ENCODE measurements around the gene PCDHA1. TPM values are rescaled to one million over a fixed set of nuclear protein-coding genes. Genes with fewer than 3 reads are reported as not detected.

Gene PCDHA1
- total RNA-seq, 2 donors from 2014 or later = 0.13 TPM; not detected in 1

GRCh38 chr5:141051521-141051866 lies 265.6 kb downstream of the PCDHA1 start:
- Histone ChIP-seq H3K4me1 (no peaks in the 10 kb centered on the region), H3K9ac (ENCODE audit: low read depth in 2 of 2, low read length in 2 of 2) (no peak overlapping the region), H3K36me3 (no peaks in the 10 kb centered on the region), H3K27ac (no peak overlapping the region), H3K9me3 (no peaks in the 10 kb centered on the region), H3K4me3 (no peak overlapping the region), H3K27me3 (no peaks in the 10 kb centered on the region)
- intact Hi-C loops (cut with DNase I) = no loop called here
- no peak for TF ChIP-seq CTCF (IDR thresholded peaks at IDR 0.05)
- no peak for DNase-seq

Other genes starting within 250 kb of the PCDHA1 start
- gene EIF4EBP3, start 238.5 kb upstream of the PCDHA1 start, total RNA-seq = 10 to 100 TPM; 13.5 to 13.8 TPM
- 10 to 100 TPM; 24.5 to 34.1 TPM for gene SRA1, start 228.7 kb upstream of the PCDHA1 start, total RNA-seq
- 10 to 100 TPM; 11.0 to 17.0 TPM for gene APBB3, start 221.5 kb upstream of the PCDHA1 start, total RNA-seq
- gene SLC35A4, start 221.3 kb upstream of the PCDHA1 start, total RNA-seq = 100 to 1,000 TPM in 1 of 2 donors, 10 to 100 TPM in 1; 78.1 to 129 TPM
- gene CD14, start 153.0 kb upstream of the PCDHA1 start, total RNA-seq = 10 to 100 TPM; 28.2 to 48.3 TPM
- 10 to 100 TPM in 1 of 2 donors, 1 to 10 TPM in 1; 8.7 to 18.9 TPM for gene TMCO6, start 146.7 kb upstream of the PCDHA1 start, total RNA-seq
- gene NDUFA2, start 138.5 kb upstream of the PCDHA1 start, total RNA-seq = 100 to 1,000 TPM in 1 of 2 donors, 10 to 100 TPM in 1; 85.4 to 101 TPM
- gene IK, start 138.3 kb upstream of the PCDHA1 start, total RNA-seq = 10 to 100 TPM; 70.4 to 71.6 TPM
- 10 to 100 TPM; 28.7 to 47.8 TPM for gene WDR55, start 121.2 kb upstream of the PCDHA1 start, total RNA-seq
- under 1 TPM; 0.16 to 0.89 TPM for gene DND1, start 112.6 kb upstream of the PCDHA1 start, total RNA-seq
- gene HARS1, start 94.8 kb upstream of the PCDHA1 start, total RNA-seq = 10 to 100 TPM; 41.0 to 66.1 TPM
- 10 to 100 TPM; 37.8 to 38.7 TPM for gene HARS2, start 94.7 kb upstream of the PCDHA1 start, total RNA-seq
- gene ZMAT2, start 85.7 kb upstream of the PCDHA1 start, total RNA-seq = 10 to 100 TPM; 43.8 to 49.4 TPM
- not detected for gene PCDHA2, start 8.7 kb downstream of the PCDHA1 start, total RNA-seq
- under 1 TPM in 1 of 2 donors, not detected in 1; 0.11 TPM for gene PCDHA3, start 14.9 kb downstream of the PCDHA1 start, total RNA-seq
- under 1 TPM; 0.47 to 0.58 TPM for gene PCDHA4, start 20.9 kb downstream of the PCDHA1 start, total RNA-seq
- gene PCDHA5, start 35.5 kb downstream of the PCDHA1 start, total RNA-seq = under 1 TPM; 0.05 to 0.13 TPM
- under 1 TPM; 0.11 to 0.12 TPM for gene PCDHA6, start 41.8 kb downstream of the PCDHA1 start, total RNA-seq
- under 1 TPM; 0.10 to 0.11 TPM for gene PCDHA7, start 48.1 kb downstream of the PCDHA1 start, total RNA-seq
- under 1 TPM in 1 of 2 donors, not detected in 1; 0.10 TPM for gene PCDHA8, start 55.0 kb downstream of the PCDHA1 start, total RNA-seq
- gene PCDHA9, start 62.2 kb downstream of the PCDHA1 start, total RNA-seq = under 1 TPM in 1 of 2 donors, not detected in 1; 0.19 TPM
- gene PCDHA10, start 69.8 kb downstream of the PCDHA1 start, total RNA-seq = under 1 TPM; 0.07 to 0.37 TPM
- gene PCDHA11, start 82.8 kb downstream of the PCDHA1 start, total RNA-seq = not detected
- gene PCDHA12, start 89.2 kb downstream of the PCDHA1 start, total RNA-seq = not detected
- under 1 TPM; 0.05 TPM for gene PCDHA13, start 96.0 kb downstream of the PCDHA1 start, total RNA-seq
- under 1 TPM; 0.10 to 0.11 TPM for gene PCDHAC1, start 140.2 kb downstream of the PCDHA1 start, total RNA-seq
- gene PCDHAC2, start 180.3 kb downstream of the PCDHA1 start, total RNA-seq = under 1 TPM; 0.05 to 0.32 TPM

Measured in colonic mucosa (tissue), 4 donors.